Measurements from ENCODE around the gene CCL13. TPM values are rescaled to one million over a fixed set of nuclear protein-coding genes. Genes with fewer than 3 reads are reported as not detected.

Gene CCL13
- polyA plus RNA-seq, 1 donor from 2014 or later = not detected

DNA sequence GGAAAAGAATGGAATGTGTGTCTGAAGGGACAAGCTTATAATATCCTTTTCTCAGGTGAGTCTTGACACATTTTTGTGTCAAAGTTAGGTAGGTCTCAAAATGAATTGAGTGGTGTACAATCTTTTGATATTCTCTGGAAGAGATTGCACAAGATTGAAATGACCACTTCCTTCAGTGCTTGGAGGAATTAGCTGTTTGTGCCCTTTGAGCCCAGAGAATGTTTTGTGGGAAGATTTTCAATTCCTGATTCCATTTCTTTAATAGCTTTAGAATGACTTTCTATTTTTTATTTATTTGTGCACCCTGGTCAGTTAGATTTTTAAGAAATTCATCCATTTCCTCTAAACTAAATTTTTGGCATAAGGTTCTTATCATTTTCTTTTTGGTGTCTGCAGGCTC, 1.6 kb upstream of the CCL13 start (continued):
- TF ChIP-seq EZH2 (IDR thresholded peaks at IDR 0.05; ENCODE audit: borderline replicate concordance, insufficient read depth, low read length, poor library complexity, severe bottlenecking) (no peak), SMC3 (conservative IDR thresholded peaks at IDR 0.05; ENCODE audit: poor library complexity) (no peak), POLR2AphosphoS5 (IDR thresholded peaks at IDR 0.05) (no peak)

DNA sequence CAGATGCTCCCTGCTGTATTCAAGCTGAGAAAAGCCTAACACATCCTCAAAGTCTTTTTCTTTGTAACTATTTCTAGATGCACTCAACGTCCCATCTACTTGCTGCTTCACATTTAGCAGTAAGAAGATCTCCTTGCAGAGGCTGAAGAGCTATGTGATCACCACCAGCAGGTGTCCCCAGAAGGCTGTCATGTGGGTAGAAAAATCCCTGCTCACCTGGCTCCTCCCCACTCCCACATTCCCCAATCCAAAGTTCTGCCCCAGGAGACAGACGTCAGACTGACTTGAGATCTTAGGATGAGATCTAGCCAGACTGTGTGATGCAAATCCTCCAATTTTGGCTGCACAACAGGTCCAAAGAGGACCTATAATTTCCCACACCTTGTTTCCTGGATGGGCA, 1.1 kb downstream of the CCL13 start:
- Histone ChIP-seq H3K4me3 (ENCODE audit: low read length) (no peak overlapping the region), H3K9me2 (ENCODE audit: insufficient read depth, low read length) (no peaks in the 10 kb centered on the region), H3K36me3 (ENCODE audit: insufficient read depth, low read length) (no peaks in the 10 kb centered on the region), H3K4me2 (ENCODE audit: low read length) (no peak overlapping the region), H3K79me2 (replicated peaks; ENCODE audit: insufficient read depth, low read length) (no peaks in the 10 kb centered on the region), H4K20me1 (ENCODE audit: insufficient read depth) (no peaks in the 10 kb centered on the region), H3K9ac (ENCODE audit: low read length) (no peak overlapping the region), H3F3A (ENCODE audit: insufficient read depth, low read length, poor library complexity, severe bottlenecking) (no peaks in the 10 kb centered on the region), H3K9me3 (ENCODE audit: low read length) (no peaks in the 10 kb centered on the region), H3K27ac (ENCODE audit: low read length) (no peak overlapping the region), H2AFZ (ENCODE audit: low read depth, low read length) (no peak overlapping the region), H3K27me3 (ENCODE audit: insufficient read depth, low read depth, low read length) (no peaks in the 10 kb centered on the region)
- TF ChIP-seq, protein P1, sequence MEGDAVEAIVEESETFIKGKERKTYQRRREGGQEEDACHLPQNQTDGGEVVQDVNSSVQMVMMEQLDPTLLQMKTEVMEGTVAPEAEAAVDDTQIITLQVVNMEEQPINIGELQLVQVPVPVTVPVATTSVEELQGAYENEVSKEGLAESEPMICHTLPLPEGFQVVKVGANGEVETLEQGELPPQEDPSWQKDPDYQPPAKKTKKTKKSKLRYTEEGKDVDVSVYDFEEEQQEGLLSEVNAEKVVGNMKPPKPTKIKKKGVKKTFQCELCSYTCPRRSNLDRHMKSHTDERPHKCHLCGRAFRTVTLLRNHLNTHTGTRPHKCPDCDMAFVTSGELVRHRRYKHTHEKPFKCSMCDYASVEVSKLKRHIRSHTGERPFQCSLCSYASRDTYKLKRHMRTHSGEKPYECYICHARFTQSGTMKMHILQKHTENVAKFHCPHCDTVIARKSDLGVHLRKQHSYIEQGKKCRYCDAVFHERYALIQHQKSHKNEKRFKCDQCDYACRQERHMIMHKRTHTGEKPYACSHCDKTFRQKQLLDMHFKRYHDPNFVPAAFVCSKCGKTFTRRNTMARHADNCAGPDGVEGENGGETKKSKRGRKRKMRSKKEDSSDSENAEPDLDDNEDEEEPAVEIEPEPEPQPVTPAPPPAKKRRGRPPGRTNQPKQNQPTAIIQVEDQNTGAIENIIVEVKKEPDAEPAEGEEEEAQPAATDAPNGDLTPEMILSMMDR (IDR thresholded peaks at IDR 0.05; ENCODE audit: poor library complexity, severe bottlenecking) = no peak
- TF ChIP-seq POLR2AphosphoS5 (IDR thresholded peaks at IDR 0.05) = no peak
- no peak for TF ChIP-seq SMC3 (conservative IDR thresholded peaks at IDR 0.05; ENCODE audit: poor library complexity)
- TF ChIP-seq MXI1 (conservative IDR thresholded peaks at IDR 0.05; ENCODE audit: poor library complexity, severe bottlenecking) = no peak
- no peak for TF ChIP-seq EZH2 (IDR thresholded peaks at IDR 0.05; ENCODE audit: borderline replicate concordance, insufficient read depth, low read length, poor library complexity, severe bottlenecking)
- TF ChIP-seq TAF1 (IDR thresholded peaks at IDR 0.05; ENCODE audit: low read depth) = no peak

DNA sequence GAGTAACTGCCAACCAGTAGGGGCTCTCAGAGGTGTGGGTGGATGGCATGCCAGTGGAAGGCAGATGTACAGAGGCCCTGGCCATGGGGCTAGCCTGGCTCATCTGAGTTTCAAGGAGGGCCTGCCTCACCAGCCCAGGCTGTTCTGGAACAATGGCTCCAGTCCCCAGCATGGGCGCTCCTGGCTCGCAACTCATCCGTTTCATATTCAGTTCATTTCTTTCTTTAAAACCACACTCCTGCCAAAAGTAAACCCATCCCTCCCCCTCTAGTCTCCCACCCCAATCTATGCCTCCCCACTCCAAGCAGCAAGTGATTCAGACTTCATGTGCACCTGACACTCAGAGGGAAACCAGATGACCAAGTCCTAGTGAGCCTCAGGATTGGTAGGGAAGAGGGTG, 2.4 kb downstream of the CCL13 start:
- Histone ChIP-seq H3K4me2 (ENCODE audit: low read length) (no peak overlapping the region), H4K20me1 (ENCODE audit: insufficient read depth) (no peaks in the 10 kb centered on the region), H3K79me2 (replicated peaks; ENCODE audit: insufficient read depth, low read length) (no peaks in the 10 kb centered on the region), H3K27me3 (ENCODE audit: insufficient read depth, low read depth, low read length) (no peaks in the 10 kb centered on the region), H3K9ac (ENCODE audit: low read length) (no peak overlapping the region), H2AFZ (ENCODE audit: low read depth, low read length) (no peak overlapping the region), H3F3A (ENCODE audit: insufficient read depth, low read length, poor library complexity, severe bottlenecking) (no peaks in the 10 kb centered on the region), H3K9me3 (ENCODE audit: low read length) (no peaks in the 10 kb centered on the region), H3K27ac (ENCODE audit: low read length) (no peak overlapping the region), H3K4me3 (ENCODE audit: low read length) (no peak overlapping the region), H3K9me2 (ENCODE audit: insufficient read depth, low read length) (no peaks in the 10 kb centered on the region), H3K36me3 (ENCODE audit: insufficient read depth, low read length) (no peaks in the 10 kb centered on the region)
- no peak for TF ChIP-seq MXI1 (conservative IDR thresholded peaks at IDR 0.05; ENCODE audit: poor library complexity, severe bottlenecking)
- no peak for TF ChIP-seq EP300 (conservative IDR thresholded peaks at IDR 0.05; ENCODE audit: poor library complexity, severe bottlenecking)
- no peak for TF ChIP-seq RAD21 (conservative IDR thresholded peaks at IDR 0.05)
- TF ChIP-seq SMC3 (conservative IDR thresholded peaks at IDR 0.05; ENCODE audit: poor library complexity) = no peak

DNA sequence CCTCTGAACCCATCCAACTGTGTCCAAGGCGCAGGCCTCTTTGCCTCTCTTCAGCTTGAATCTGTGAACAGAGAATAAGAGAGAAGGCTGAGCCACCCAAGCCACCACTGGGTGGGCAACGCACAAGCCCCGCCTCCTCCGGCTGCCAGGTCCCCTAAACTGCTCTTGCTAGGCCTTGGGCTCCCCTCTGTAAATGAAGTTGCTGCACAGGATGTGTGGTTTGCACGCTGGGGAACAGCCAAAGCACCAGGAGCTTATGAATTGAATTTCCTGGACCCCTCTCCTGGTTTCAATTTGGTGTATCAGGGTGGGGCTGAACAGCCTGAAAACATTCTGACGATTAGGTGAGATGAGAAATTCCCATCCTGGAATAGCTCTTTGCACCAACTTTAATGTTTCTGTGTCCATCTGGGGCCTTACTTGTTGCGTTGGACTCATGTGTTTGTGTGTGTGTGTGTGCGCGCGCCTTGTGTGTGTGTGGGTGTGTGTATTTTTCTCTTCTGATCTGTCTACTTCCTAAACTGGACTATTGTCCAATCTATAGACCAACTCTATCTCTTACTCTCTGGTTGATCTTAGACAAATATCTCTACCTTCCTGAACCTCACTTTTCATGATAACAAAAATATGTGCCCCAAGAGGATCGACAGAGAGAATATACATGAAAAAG, 4.5 kb downstream of the CCL13 start:
- Histone ChIP-seq H3K9me3 (ENCODE audit: low read length) (no peaks in the 10 kb centered on the region), H3K9me2 (ENCODE audit: insufficient read depth, low read length) (no peaks in the 10 kb centered on the region), H3K4me3 (ENCODE audit: low read length) (no peak overlapping the region), H3K4me2 (ENCODE audit: low read length) (no peak overlapping the region), H3K79me2 (replicated peaks; ENCODE audit: insufficient read depth, low read length) (no peaks in the 10 kb centered on the region), H2AFZ (ENCODE audit: low read depth, low read length) (no peak overlapping the region), H3K27me3 (ENCODE audit: insufficient read depth, low read depth, low read length) (no peaks in the 10 kb centered on the region), H3F3A (ENCODE audit: insufficient read depth, low read length, poor library complexity, severe bottlenecking) (no peaks in the 10 kb centered on the region), H3K27ac (ENCODE audit: low read length) (no peak overlapping the region), H3K36me3 (ENCODE audit: insufficient read depth, low read length) (no peaks in the 10 kb centered on the region), H4K20me1 (ENCODE audit: insufficient read depth) (no peaks in the 10 kb centered on the region), H3K9ac (ENCODE audit: low read length) (no peak overlapping the region)
- TF ChIP-seq, protein P2, sequence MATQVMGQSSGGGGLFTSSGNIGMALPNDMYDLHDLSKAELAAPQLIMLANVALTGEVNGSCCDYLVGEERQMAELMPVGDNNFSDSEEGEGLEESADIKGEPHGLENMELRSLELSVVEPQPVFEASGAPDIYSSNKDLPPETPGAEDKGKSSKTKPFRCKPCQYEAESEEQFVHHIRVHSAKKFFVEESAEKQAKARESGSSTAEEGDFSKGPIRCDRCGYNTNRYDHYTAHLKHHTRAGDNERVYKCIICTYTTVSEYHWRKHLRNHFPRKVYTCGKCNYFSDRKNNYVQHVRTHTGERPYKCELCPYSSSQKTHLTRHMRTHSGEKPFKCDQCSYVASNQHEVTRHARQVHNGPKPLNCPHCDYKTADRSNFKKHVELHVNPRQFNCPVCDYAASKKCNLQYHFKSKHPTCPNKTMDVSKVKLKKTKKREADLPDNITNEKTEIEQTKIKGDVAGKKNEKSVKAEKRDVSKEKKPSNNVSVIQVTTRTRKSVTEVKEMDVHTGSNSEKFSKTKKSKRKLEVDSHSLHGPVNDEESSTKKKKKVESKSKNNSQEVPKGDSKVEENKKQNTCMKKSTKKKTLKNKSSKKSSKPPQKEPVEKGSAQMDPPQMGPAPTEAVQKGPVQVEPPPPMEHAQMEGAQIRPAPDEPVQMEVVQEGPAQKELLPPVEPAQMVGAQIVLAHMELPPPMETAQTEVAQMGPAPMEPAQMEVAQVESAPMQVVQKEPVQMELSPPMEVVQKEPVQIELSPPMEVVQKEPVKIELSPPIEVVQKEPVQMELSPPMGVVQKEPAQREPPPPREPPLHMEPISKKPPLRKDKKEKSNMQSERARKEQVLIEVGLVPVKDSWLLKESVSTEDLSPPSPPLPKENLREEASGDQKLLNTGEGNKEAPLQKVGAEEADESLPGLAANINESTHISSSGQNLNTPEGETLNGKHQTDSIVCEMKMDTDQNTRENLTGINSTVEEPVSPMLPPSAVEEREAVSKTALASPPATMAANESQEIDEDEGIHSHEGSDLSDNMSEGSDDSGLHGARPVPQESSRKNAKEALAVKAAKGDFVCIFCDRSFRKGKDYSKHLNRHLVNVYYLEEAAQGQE (IDR thresholded peaks at IDR 0.05; ENCODE audit: borderline replicate concordance) = no peak
- TF ChIP-seq MXI1 (conservative IDR thresholded peaks at IDR 0.05; ENCODE audit: poor library complexity, severe bottlenecking) (no peak), SMC3 (conservative IDR thresholded peaks at IDR 0.05; ENCODE audit: poor library complexity) (no peak), RAD21 (conservative IDR thresholded peaks at IDR 0.05) (no peak), TAF1 (IDR thresholded peaks at IDR 0.05; ENCODE audit: low read depth) (no peak), EP300 (conservative IDR thresholded peaks at IDR 0.05; ENCODE audit: poor library complexity, severe bottlenecking) (no peak), POLR2AphosphoS5 (IDR thresholded peaks at IDR 0.05) (no peak)
- TF ChIP-seq, protein P1 (IDR thresholded peaks at IDR 0.05; ENCODE audit: poor library complexity, severe bottlenecking) = no peak

Data from neural cell (in vitro differentiated cells).